Thoracic aorta endothelial cell (primary cell): ENCODE results near the gene RIMOC1. TPM values are rescaled to one million over a fixed set of nuclear protein-coding genes. Genes with fewer than 3 reads are reported as not detected.

ENCODE experiments used
- total RNA-seq: library from RNA; depleted of rRNA; stranded (reverse); fragments of >200 nt; gene quantifications from 2 replicates; pipeline ENCODE4 v1.2.3, GENCODE V29; 2012

The RIMOC1 gene, protein sequence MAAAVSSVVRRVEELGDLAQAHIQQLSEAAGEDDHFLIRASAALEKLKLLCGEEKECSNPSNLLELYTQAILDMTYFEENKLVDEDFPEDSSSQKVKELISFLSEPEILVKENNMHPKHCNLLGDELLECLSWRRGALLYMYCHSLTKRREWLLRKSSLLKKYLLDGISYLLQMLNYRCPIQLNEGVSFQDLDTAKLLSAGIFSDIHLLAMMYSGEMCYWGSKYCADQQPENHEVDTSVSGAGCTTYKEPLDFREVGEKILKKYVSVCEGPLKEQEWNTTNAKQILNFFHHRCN
- 27.4 and 37.3 TPM in 2 replicates for total RNA-seq

DNA sequence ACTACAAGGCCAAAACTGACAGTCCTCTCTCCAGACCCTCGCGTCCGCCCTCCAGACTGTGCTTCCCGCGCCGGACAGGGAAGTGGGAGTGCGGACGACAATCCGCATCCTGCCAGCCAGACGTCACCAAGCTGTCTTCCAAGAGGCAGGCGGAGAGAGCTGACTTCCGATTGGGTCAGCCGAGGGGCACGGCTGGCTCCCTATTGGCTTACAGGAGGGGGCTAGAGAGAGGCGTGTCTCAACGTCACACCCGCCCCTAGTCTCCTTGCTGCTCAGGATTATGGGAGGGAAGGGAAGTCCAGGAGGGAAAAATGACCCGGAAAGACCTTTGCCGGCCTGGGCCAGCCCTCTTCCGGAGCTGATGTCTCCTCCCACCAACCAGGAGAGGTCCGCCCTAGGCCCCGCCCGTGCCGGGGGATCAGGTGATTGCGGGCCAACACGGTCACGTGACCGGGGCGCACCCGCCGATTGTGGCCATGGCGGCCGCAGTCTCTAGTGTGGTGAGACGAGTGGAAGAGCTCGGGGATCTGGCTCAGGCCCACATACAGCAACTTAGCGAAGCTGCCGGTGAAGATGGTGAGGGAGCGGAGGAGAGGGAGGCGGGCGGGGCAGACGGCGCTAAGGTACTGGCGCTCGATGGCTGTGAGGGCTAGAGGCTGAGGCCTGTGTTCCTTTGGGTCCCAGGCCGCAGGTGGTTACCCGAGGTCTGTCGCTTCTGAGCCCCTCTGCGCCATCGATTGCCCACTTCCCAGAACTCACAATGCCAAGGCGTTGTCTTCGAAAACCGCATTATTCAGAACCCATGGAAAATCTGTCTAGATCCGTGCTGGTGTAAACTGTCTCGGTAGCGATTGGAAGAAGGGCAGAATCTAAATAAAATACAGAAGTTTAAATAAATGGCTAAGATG lies at the start of gene RIMOC1:
Gene RIMOC1 (plus strand): TSS at position 453 of the 908 bp plus-strand sequence. CDS start 24 bp downstream, at position 477.

DNA sequence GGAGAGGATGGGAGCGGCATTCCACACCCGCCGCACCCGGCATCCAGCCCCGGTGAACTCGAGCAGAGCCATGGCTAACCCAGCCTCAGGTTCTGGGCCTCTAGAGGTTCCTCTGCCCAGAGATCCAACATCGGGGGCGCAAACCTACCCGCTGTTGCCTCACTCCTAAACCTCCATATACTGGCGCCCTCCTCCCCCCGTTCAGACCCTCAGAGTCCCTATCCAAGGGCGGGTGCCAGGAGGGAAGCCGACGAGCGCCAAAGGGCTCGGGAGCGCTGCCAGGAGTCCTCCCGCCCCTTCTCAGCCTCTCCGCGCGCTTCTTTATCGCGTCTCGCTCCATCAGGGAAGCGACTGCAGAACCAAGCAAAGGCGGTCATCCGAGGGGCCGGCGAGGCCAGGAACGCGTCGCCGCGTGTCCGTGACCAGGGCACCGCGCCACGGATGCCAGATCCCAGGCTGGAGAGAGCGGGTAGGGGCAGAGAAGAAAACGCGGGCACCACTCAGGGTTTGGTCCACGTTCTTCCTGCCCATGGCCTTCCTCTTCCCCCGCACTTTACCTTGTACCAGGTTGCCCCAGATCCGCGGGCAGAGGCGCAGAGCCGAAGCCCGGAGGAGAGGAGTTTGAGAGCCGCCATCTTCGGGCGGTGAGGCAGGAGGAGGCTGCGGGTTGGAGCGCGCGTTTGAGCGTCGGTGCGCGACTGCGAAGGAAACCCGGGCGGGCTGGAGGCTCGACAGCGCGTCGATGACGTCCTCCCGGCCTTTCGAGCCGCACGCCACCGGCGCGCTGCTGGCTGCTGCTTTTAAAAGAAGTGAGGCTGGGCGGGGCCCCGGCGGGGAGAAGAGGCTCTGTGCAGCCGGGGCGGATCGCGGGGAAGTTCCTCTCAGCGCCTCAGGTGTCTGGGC lies 34.2 kb upstream of the RIMOC1 start, which contains the start of gene OXCT1:
Gene OXCT1 (minus strand): TSS at position 702 of the 903 bp plus-strand sequence. CDS start 67 bp downstream, at position 635.

DNA sequence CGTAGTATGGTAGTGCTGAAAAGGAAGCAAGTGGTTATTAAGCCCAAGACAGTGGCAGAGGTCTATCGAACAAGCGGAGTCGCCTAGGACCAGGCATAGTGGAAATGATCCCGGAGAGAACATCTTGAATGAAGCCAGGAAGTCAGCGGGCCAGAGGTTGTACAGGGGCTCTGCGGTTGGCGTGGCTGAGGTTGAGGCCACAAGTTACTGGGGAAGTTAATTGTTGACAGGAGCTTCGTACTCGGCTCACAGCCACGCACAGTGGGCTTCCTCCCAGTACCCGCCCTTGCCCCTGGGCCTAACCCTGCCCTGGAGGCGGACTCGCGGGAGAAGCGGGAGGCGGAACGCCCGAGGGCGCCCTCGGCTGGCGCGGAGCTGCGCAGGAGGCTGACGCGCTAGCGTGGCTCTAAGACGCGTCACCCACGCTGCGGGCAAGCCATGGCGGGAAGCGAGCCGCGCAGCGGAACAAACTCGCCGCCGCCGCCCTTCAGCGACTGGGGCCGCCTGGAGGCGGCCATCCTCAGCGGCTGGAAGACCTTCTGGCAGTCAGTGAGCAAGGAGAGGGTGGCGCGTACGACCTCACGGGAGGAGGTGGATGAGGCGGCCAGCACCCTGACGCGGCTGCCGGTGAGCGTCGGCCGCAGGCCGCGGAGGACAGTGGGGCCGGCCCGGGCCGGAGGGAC lies 20.9 kb downstream of the RIMOC1 start, which contains the start of gene FBXO4:
Gene FBXO4 (plus strand): TSS at position 410 of the 683 bp plus-strand sequence. CDS start 29 bp downstream, at position 439.

Other genes starting within 250 kb of the RIMOC1 start
- gene OXCT1, start 33.9 kb upstream of the RIMOC1 start, total RNA-seq, result 48.7 and 57.8 TPM in 2 replicates
- 8.8 and 9.4 TPM in 2 replicates for gene FBXO4, start 20.9 kb downstream of the RIMOC1 start, total RNA-seq